GM18909 (cell line): ENCODE results near the gene POLDIP2.
"Not testable (repeated sequence)": the region's sequence is repeated elsewhere in the genome, so short reads cannot be mapped to it uniquely, and the experiment has no call there.

ENCODE experiments used
- ATAC-seq: cut with Tn5 transposase; IDR thresholded peaks from one replicate; pipeline ENCODE4 v1.9.1; 2021; ENCODE audit warnings: mild to moderate bottlenecking; ENCODE audit not compliant: unreplicated experiment, poor library complexity

The POLDIP2 gene

DNA sequence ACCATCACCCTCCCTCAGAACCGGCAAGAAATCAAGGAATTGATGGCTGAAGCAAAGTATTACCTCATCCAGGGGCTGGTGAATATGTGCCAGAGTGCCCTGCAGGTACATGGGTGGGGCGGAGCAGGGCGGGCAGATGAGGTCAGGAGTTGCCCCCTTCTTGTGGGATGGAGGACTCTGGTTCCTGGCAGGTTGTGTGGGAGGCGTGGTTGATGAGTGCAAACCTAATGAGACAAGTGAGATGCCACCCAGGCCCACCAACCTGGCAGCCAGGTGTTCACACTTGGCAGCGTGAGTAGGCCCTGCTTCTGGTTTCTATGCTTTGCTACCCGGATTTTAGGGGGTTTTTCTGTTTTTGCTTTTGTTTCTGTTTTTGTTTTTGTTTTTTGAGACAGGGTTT is 17.0 kb downstream of the POLDIP2 start:
- ATAC-seq: no peak

DNA sequence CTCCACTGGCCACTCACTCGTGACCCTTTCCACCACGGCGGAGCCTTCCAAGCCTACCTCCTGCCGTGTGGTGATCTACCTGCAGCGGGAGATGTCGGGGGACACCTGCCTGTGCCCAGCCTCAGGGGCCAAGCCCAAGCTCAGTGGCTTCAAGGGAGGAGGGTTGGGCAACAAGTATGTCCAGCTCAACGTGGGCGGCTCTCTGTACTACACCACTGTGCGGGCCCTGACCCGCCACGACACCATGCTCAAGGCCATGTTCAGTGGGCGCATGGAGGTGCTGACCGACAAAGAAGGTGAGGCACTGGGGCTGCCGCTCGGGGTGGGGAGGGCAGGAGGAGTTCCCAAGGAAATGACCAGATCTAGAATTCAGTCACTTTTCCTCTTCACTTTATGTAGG is 17.9 kb downstream of the POLDIP2 start:
- ATAC-seq: no peak

DNA sequence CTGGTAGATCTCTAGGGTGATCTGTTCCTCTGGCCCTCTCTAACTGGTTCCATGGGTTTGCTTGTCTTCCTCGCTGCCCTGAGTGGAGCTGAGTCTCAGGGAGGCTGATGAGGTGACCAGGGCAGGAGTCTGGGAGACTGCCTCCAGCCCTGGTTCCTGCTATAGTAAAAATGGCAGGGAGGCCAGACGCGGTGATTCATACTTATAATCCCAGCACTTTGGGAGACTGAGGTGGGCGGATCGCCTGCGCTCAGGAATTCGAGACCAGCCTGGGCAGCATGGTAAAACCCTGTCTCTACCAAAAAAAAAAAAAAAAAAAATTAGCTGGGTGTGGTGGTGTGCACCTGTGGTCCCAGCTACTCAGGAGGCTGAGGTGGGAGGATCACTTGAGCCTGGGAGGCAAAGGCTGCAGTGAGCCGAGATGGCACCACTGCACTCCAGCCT is 18.5 kb downstream of the POLDIP2 start:
- not testable (repeated sequence) for ATAC-seq

DNA sequence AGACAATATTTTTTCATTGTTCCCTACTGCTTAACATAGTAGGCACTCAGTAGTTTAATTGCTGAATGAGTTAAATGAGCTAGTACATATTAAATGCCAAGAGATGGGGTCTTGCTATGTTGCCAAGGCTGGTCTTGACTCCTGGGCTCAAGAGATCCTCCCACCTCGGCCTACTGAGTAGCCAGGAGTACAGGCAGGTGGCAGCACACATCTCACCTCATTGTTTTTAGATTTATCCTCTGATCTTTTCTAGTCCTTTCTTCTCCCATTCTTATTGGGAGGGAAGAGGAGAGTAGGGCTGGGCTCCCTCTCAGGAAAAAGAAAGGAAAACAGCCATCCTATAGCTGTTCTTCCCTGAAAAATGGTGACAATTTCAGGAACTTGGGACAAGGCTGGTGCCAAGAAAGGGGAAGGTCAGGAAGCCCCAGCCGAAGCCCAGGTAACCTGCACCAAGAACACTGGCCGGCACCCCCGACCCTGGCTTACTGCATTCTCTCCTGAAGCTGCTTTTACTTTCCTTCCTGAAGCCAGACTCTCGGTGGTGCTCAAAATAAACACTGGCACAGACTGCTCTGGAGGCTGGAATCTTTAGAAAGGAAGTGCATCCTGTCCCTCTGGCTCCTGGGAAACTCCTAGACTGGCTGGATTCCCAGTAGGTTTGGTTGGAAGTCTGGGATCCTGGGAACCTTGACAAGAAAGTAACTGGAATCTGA is 19.1 kb downstream of the POLDIP2 start:
- ATAC-seq: no peak

DNA sequence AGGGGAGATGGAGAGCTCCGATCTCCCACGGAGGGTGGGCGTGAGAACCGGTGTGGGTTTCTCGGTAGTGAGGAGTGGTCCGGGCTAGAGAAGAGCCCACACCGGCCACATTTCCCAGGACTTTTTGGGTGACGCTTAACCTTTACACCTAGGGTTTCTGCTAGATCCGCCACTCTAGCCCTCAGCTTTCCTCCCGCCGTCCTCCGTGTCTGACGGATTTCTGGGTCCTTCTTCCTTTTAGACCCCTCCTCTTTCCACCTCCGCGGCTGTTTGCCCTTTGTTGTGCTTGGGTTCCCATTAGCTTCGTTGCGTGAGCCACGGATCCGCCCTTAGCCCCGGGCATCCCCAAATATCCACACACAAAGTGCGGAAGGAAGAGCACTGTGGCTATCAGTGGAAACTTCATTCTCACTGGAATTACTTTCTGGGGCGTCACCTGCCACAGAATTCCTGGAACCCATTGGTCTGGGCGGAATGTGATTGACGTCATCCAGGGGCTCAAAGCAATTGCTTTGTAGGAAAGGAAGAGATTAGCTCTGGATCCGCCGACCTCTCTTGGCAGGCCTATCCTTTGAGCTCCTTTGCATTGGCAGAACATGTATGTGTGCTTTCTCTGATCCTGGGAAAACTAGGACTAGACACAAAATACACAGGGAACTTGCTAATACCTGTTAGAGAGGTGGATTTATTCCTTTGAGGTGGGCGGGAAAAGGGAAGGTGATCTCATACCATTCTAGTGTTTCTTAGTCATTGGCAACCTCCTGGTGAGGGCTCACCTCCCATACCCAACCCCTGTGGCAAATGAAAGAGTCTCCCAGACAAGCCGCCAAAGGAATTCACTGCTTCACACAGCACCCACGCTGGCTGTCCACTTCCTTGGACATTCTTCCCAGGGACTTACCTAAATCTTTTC is 21.1 kb downstream of the POLDIP2 start:
- ATAC-seq: no peak

DNA sequence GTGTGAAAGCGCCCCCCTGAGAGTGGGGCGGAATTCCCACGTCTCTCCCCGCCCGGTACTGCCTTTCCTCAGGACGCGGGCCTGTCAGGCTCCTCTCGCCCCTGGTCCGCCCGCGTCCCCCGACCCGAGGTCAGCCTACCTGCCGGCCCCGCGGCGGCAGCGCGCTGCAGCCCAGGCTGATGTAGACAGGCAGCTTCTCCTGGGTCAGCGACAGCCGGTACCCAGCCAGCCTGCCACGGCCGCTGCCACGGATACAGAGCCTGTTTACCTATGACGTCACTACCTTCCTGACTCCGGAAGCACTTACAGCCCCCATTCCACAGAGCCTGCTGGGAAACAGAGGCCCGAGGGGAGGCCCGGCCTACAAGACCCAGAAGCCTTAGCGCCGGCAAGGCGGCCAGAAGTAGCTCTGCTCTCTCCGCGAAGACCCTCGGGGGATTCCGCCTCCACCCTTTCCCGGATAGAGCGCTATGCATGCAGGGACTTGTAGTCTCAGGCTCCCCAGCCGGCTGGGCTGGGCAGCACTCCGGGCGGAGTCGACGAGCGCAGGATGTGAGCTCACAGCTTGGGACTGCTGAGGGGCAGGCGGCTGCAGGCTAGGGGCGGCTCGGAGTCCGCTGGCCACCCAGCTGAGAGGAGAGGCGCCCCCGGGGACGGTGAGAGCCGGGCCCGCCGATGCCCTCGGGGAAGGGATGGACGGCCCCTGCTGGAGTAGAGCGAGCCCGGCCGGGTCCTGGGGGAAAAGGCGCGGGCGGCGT is 21.9 kb downstream of the POLDIP2 start, which contains the start of the genes IFT20 and TNFAIP1:
Gene IFT20 (minus strand): TSS at position 272 of the 758 bp plus-strand sequence. CDS start 3,487 bp downstream, outside the sequence.
Gene TNFAIP1 (plus strand): TSS at position 561 of the 758 bp plus-strand sequence. CDS start 3,761 bp downstream, outside the sequence.
- ATAC-seq: peak; percentile 97

DNA sequence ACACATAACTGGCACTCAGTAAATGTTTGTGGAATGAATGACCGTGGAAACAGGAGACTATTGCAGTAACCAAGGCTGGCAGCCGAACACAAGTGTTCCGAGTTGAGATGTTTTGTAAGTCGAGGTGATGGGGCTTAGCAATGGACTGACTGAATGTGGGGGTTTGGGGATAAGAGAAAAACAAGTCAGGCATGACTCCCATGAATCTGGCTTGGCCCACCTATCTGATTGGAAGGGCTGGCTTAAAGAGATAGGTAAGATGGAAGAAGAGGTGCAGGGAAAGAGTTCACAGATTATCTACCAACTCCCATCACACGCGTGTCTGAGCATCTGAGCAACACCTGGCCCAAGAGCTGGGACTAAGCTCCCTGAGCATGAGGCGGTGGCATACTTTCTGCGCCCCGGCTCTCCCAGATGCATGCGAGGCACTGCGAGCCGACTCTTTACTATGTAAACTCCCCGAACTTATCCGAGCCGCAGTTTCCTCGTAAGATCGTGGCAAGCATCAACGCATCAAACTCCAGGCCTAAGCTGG is 22.6 kb downstream of the POLDIP2 start:
- ATAC-seq: no peak

DNA sequence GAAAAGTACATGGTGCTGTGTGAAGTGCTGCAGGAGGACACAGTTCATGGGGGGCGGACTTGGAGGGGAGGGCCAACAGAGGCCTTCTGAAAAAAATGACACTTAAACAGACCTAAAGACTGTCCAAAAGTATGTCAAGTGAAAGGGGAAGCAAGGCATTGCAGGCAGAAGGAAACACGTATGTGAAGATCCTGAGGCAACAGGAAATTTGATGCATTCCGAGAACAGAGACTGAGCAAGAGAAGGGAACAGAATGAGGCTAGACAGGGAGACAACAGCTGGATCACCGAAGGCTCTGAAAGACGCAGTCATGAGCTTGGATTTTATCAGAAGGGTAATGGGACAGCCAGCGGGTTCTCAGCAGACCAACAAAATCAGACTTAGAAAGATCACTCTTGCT is 23.2 kb downstream of the POLDIP2 start:
- no peak for ATAC-seq

DNA sequence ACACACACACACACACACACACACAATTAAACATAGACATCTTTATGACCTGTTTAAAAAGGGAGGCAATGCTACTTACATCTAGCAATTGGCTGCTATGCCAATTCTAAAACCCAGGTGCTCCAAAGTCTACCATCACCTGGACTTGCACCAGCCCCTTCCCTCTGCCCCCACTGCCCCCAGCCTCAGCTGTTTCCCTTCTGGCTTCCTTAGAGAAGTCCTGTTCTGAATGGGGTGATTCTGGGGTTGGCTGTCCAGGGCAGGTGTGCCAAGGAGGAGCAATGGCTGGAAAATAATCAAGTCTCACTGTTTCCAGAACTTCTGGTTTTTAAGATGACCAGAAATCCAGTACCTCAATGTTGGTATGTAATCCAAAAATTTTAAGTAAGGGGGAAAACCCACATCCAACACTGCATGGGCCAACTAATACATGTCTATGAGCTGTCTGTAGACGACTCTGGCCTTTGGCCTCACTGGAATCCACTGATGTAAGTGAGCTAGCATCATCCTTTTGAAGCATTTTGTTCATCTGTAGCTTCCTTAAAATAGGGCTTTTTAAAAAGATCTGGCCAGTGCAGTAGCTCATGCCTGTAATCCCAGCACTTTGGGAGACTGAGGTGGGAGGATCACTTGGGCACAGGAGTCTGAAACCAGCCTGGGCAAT is 24.1 kb downstream of the POLDIP2 start:
- no peak for ATAC-seq

DNA sequence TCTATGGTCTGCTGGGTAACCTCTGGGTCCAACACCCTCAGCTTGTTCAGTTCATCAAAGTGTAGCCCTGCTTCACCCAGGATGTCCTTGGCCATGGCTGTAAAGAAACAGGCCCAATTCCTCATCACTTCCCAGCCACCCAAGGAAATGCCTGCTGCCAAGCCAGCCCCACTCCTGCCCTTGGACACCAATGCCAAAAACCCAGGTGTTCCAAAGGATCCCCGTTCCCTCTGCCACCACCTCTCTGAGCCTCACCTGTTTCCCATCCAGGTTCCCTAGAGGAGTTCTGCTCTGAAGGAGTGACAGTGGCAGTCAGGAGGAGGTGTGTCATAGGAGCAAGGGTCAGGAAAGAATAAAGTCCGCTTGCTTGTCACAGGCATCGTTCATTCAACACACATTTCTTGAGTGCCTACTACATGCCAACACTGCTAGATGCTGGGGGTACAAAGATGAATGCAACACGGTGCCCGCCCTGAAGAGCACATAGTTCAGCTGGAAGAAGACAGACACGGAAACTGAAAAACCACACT is 25.4 kb downstream of the POLDIP2 start:
- ATAC-seq: no peak

DNA sequence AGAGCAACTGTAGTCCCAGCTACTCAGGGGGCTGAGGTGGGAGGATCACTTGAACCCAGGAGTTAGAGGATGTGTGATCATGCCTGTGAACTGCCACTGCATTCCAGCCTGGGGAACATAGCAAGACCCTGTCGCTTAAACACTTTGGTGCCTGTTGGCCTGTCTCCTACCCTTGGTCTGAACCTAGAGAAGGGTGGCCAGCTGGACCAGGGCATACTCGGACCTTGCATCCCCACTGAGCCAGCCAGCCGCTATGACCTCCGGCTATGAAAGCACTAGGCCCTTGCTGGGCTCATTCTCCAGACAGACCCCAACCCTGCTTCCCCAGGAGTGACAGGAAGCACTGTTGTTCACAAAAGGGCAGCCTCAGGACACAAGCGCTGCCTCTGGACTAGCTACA is 26.7 kb downstream of the POLDIP2 start:
- ATAC-seq: no peak

DNA sequence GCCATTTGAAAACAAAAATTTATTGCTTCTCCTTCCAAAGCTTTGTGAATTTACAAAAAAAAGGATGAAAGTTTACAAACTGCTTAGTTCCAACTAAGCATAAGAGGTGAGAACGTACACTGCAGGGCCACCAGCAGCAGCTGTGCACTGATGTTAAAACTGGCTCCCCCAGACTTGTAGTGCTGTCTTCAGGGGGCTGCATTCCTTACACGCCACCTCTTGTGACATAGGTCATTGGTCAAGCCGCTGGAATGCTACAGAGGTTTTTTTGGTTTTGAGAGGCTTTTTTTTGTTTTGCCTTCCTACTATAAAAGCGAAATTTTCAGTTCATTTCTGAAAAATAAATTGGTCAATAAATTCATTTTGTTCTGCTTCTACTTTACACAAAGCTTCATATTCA is 29.0 kb downstream of the POLDIP2 start:
- ATAC-seq: no peak

DNA sequence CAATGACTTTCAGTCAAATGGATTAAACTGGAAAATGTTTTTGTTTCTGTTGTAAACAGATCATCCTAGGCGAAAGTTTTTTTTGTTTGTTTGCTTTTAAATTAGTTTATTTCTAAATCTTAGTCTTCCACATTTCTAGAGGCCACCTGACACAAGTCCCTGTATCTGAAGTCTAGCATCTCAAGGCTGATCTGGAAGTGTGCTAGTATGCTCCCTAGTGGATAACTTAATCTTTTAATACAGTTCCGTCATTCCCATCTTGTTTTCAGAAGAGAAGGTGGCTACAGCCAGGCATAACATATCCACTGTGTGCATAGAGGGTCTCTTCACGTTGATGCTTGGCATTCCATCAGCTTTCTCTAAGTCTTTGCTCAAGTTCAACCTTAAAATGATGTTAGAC is 29.6 kb downstream of the POLDIP2 start:
- ATAC-seq: no peak

DNA sequence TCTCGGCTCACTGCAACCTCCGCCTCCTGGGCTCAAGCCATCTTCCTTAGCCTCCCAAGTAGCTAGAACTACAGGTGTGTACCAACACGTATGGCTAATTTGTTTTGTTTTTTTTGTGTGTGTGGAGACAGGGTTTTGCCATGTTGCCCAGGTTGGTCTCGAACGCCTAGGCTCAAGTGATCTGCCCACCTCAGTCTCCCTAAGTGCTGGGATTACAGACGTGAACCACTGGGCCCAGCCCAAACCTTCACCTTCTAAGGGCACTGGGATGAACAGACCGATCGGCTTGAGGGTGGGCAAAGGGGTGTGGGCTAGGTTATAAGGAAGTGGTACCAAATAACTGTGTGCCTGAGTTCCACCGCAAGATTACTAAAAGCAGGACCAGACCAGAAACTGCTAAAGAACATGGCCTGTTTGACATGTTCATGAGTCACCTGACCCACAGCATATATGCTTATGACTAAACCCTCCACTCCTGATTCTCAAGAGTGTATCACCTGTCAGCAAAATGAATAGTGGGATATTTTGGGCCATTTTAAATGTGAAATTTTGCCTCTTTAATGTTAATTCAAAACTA is 30.2 kb downstream of the POLDIP2 start:
- no peak for ATAC-seq

DNA sequence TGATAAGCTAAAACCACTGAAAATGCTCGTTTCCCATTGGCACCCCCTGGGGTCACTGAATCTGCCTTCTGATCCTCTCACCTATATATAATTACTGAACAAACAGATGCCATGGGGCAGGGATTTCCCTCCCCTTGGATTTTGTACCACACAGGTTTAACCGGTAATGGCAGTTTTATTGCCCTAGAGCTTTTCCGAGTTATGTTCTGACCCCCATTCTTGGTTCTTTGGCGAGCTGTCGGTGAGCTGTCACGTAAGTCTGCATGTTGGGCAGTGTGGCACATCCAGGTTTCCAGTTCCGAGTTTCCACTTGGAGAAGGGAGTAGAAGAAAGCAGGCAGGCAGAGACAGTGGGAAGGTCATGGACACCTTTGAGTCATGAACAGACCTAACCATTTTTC is 31.2 kb downstream of the POLDIP2 start:
- no peak for ATAC-seq

DNA sequence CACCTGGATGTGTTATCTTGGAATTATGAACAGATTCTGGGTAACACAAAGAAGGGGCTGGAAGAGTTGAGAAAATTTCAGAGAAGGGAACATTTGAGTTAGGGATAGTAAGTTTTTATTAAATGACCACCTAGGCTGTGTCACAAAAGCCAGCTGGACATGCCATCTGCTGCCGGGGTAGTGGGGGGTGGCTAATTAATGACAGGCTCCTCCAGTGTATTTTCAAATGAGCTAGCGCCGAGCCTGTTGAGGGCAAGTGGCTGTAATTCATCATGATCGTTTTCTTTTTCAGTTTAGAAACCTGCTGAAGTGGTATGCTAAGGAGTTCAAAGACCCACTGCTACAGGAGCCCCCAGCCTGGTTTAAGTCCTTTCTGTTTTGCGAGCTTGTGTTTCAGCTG is 32.1 kb downstream of the POLDIP2 start:
- no peak for ATAC-seq

DNA sequence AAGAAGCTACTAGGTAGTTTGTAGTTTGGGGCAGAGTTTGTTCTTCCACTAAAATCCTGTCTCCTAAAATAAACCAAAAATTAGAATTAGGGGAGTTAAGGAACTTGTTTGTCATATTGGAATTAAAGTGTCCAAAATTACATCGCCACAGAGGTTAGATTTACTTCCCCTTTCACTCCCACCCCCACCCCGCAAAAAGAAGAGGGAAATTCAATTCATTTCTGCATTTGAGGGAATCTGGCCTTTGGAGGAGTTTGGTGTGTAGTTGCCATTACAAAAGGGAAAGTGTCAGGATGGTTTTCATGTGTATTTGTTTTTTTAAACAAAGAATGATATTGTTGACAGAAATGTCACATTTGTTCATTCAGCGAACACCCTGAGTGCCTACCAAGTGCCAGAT is 32.5 kb downstream of the POLDIP2 start:
- no peak for ATAC-seq

DNA sequence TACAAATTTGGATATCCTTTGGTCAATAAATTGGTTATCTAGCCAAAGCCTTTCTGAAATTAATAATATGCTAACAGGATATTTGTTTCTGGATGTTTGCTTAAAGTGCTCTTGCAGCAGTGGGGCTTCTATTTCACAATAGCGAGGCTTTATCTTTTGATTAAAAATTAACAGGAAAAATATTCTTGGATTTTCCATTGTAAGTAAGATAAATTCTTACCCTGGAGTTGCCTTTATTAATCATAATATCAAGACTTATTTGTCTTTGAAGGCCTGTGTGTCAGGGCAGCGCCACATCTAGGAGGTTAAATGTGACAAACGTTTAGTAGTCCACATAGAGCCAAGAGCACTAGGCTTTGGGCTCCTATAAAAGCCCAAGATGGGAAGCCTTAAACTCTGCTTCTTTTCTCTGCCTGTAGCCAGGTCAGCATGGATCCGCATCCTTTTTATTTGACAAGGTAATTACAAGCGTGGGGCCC is 33.0 kb downstream of the POLDIP2 start:
- no peak for ATAC-seq
